ENCODE results near the gene RPA3.

GRCh38 chr7:7750571-7751242 lies 32.3 kb upstream of the RPA3 start:
- TF ChIP-seq EZH2 (IDR thresholded peaks at IDR 0.05; ENCODE audit: insufficient read depth, poor library complexity, severe bottlenecking) (no peak), EZH2phosphoT487 (IDR thresholded peaks at IDR 0.05; ENCODE audit: insufficient read depth, low read depth) (no peak)

All from GM23248 (cell line).